HCT116 (cell line): ENCODE results near the gene MN1. TPM values are rescaled to one million over a fixed set of nuclear protein-coding genes. Genes with fewer than 3 reads are reported as not detected.

ENCODE experiments used
- ATF3 ChIP-seq: IDR thresholded peaks from 2 replicates; pipeline ENCODE4 v1.6.1; 2012
- CBX3 ChIP-seq: IDR thresholded peaks from 2 replicates; pipeline ENCODE4 v1.6.1; 2012; ENCODE audit warnings: low read depth
- CEBPB ChIP-seq: IDR thresholded peaks from 2 replicates; pipeline ENCODE4 v1.6.1; 2012; ENCODE audit warnings: low read depth
- FOSL1 ChIP-seq: IDR thresholded peaks from 2 replicates; pipeline ENCODE4 v1.6.1; 2012; ENCODE audit warnings: low read depth
- JUND ChIP-seq: IDR thresholded peaks from 2 replicates; pipeline ENCODE4 v1.6.1; 2012
- SIN3A ChIP-seq: IDR thresholded peaks from 2 replicates; pipeline ENCODE4 v1.6.1; 2012; ENCODE audit warnings: low read depth
- ZFX ChIP-seq: fragments of 450-650 bp; IDR thresholded peaks from 2 replicates; pipeline ENCODE4 v1.6.1; 2017
- total RNA-seq: library from RNA; stranded (reverse); gene quantifications from one replicate; pipeline ENCODE4 v1.2.1, GENCODE V29; 2021; ENCODE audit not compliant: unreplicated experiment
- TF ChIP-seq, protein P1 (sequence below): IDR thresholded peaks from 2 replicates; pipeline ENCODE4 v1.6.1; 2011; ENCODE audit warnings: mild to moderate bottlenecking, low read length, moderate library complexity; ENCODE audit not compliant: insufficient replicate concordance; ENCODE audit errors: extremely low read depth
- TF ChIP-seq, protein P2 (sequence below): IDR thresholded peaks from 2 replicates; pipeline ENCODE4 v1.6.1; 2012; ENCODE audit warnings: low read depth

MN1 gene
- total RNA-seq, 1 experiment from 2014 or later, result 2.9 TPM

DNA sequence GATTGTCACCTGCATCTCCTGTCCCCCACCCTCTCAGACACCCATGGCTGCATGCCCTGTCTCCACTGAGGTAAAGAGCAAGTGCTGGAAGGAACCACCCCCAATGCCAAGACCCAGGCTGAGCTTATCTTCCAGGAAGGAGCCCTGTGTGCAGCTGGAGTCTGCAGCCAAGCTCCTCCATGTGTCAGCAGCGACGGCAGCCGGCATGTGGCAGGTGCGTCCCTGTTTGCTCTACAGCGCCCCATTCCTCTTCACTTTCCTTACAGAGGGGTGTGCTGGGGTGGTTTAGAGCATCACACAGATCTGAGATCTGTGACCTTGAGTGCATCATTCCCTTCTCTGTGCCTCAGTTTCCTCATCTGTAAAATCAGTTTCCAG is 7.7 kb upstream of the MN1 start (continued):
- TF ChIP-seq, protein P1, sequence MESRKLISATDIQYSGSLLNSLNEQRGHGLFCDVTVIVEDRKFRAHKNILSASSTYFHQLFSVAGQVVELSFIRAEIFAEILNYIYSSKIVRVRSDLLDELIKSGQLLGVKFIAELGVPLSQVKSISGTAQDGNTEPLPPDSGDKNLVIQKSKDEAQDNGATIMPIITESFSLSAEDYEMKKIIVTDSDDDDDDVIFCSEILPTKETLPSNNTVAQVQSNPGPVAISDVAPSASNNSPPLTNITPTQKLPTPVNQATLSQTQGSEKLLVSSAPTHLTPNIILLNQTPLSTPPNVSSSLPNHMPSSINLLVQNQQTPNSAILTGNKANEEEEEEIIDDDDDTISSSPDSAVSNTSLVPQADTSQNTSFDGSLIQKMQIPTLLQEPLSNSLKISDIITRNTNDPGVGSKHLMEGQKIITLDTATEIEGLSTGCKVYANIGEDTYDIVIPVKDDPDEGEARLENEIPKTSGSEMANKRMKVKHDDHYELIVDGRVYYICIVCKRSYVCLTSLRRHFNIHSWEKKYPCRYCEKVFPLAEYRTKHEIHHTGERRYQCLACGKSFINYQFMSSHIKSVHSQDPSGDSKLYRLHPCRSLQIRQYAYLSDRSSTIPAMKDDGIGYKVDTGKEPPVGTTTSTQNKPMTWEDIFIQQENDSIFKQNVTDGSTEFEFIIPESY, result no peak
- TF ChIP-seq FOSL1 (no peak), ATF3 (no peak), JUND (no peak), ZFX (no peak), CEBPB (no peak), CBX3 (no peak), SIN3A (no peak)
- TF ChIP-seq, protein P2, sequence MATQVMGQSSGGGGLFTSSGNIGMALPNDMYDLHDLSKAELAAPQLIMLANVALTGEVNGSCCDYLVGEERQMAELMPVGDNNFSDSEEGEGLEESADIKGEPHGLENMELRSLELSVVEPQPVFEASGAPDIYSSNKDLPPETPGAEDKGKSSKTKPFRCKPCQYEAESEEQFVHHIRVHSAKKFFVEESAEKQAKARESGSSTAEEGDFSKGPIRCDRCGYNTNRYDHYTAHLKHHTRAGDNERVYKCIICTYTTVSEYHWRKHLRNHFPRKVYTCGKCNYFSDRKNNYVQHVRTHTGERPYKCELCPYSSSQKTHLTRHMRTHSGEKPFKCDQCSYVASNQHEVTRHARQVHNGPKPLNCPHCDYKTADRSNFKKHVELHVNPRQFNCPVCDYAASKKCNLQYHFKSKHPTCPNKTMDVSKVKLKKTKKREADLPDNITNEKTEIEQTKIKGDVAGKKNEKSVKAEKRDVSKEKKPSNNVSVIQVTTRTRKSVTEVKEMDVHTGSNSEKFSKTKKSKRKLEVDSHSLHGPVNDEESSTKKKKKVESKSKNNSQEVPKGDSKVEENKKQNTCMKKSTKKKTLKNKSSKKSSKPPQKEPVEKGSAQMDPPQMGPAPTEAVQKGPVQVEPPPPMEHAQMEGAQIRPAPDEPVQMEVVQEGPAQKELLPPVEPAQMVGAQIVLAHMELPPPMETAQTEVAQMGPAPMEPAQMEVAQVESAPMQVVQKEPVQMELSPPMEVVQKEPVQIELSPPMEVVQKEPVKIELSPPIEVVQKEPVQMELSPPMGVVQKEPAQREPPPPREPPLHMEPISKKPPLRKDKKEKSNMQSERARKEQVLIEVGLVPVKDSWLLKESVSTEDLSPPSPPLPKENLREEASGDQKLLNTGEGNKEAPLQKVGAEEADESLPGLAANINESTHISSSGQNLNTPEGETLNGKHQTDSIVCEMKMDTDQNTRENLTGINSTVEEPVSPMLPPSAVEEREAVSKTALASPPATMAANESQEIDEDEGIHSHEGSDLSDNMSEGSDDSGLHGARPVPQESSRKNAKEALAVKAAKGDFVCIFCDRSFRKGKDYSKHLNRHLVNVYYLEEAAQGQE, result no peak
